Suprapubic skin (tissue), 4 donors: ENCODE data around the gene UNKL.

ENCODE experiments used
- POLR2A ChIP-seq, 2 donors: fragments of 450-650 bp; IDR thresholded peaks; one replicate each; pipeline ENCODE4 v1.6.1; 2017; ENCODE audit warnings: antibody characterized with exemption in 2 of 2, mild to moderate bottlenecking in 2 of 2, moderate library complexity in 2 of 2
- POLR2AphosphoS5 ChIP-seq, 3 donors: sonication (generic); formaldehyde crosslinking; IDR thresholded peaks; one replicate each; pipeline ENCODE4 v1.6.1; 2017; ENCODE audit warnings: antibody characterized with exemption in 3 of 3
- TF ChIP-seq, protein P1 (sequence below), 2 donors: fragments of 200-600 bp in 1 of 2; fragments of 450-650 bp in 1 of 2; sonication (generic) in 1 of 2; IDR thresholded peaks; one replicate each; pipeline ENCODE4 v1.5.1; 2016 to 2019; ENCODE audit warnings: antibody characterized with exemption in 2 of 2, mild to moderate bottlenecking in 1 of 2, moderate library complexity in 1 of 2

DNA sequence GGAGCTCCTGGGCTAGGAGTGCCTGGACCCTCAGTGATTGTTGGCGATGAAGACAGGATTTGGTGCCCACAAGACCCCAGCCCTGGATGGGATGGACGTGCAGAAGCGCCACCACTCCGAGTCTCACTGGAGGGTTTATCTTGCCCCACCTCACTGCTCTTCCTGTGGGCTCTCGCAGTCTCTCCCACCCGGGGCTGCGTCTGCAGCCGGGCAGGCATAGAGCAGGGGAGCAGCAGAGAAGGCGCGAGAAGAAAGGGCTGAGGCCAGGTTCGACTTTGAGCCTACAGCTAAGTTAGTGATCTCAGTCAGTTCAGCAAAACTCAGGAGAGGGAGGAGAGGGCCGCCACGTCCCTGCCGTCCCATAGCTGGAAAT lies 98.5 kb downstream of the UNKL start:
- TF ChIP-seq, protein P1, sequence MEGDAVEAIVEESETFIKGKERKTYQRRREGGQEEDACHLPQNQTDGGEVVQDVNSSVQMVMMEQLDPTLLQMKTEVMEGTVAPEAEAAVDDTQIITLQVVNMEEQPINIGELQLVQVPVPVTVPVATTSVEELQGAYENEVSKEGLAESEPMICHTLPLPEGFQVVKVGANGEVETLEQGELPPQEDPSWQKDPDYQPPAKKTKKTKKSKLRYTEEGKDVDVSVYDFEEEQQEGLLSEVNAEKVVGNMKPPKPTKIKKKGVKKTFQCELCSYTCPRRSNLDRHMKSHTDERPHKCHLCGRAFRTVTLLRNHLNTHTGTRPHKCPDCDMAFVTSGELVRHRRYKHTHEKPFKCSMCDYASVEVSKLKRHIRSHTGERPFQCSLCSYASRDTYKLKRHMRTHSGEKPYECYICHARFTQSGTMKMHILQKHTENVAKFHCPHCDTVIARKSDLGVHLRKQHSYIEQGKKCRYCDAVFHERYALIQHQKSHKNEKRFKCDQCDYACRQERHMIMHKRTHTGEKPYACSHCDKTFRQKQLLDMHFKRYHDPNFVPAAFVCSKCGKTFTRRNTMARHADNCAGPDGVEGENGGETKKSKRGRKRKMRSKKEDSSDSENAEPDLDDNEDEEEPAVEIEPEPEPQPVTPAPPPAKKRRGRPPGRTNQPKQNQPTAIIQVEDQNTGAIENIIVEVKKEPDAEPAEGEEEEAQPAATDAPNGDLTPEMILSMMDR (IDR thresholded peaks at IDR 0.05): no peak
- TF ChIP-seq POLR2A (IDR thresholded peaks at IDR 0.05) (no peak), POLR2AphosphoS5 (IDR thresholded peaks at IDR 0.05) (no peak)
